ENCODE data around the gene MBP.

Gene MBP

DNA sequence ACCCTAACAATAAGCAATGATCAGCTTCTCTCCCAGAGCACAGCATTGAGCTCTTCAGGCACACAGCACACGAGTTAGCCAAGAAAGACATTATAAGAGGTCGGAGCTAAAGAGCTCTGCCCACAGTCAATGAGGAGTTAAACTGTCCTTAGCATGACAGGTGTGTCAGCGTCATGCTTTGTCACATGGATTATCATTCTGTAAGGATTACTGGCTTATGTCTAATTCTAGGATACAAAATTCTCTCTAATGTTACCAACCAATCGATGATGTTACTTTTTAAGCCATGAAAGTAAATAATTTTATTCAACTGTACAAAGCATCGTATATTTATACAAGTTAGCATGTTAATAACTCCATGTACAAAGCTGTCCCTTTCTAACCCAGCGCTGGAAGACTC is 201.4 kb downstream of the MBP start:
- no peak for DNase-seq

Data from NCI-H345 (cell line).